ENCODE results near the gene C2orf92. TPM values are rescaled to one million over a fixed set of nuclear protein-coding genes. Genes with fewer than 3 reads are reported as not detected.
A peak's percentile ranks its signal among the peaks of the same experiment; 100 is the strongest.
"Not testable (repeated sequence)": the region's sequence is repeated elsewhere in the genome, so short reads cannot be mapped to it uniquely, and the experiment has no call there.

The C2orf92 gene
- total RNA-seq, 2 experiments from 2014 or later: 4.0 to 5.5 TPM

DNA sequence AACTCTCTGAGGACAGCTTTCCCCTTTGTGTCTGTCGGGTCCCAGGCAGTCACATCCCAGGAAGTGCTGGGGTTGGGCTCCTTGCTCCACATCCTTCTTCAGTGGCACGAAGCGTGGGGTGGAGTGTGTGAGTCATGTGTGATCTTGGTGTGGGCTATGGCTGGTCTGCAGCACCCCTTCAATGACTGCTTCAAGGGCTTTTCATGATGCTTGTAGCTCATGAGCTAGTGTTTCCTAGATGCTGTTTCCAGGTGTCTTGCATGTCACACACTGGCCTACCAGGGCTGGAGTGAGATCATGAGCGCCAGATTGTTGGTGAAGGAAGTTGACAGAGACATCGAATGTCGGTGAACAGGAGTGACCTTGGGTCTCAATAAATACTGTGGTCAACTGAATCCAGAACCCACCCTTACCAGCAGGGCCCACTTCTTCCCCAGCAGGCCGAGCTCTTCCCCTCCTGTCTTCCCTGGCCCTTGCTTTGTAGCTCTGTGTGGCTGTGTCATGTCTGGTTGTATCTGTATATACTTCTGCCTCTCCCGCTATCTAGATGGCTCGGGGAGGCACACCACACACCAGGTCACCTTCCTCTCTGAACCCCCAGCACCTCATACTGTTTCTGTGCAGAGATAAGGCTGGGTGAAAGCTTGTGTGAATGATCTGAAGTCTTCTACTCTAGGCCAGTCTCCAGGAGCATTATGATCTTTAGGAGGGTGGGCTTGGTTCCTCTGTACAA is 3.8 kb downstream of the C2orf92 start:
- H3K9me3 Mint-ChIP-seq (ENCODE audit: insufficient read depth): no peaks in the 10 kb centered on the region
- peaks cover 28% of the 10 kb centered on the region for H3K4me1 Mint-ChIP-seq (ENCODE audit: low read depth)
- ATAC-seq: peak; percentile 51
- POLR2A ChIA-PET: interaction anchor here (0.6 to 1.7 kb wide), 5 partner anchors 9 to 28 kb away, joined by 3 to 17 read pairs (median 5); partner anchors contain the start of genes ACTR1B and COX5B
- H3K27me3 Mint-ChIP-seq (ENCODE audit: low read depth): peaks cover under 1% of the 10 kb centered on the region
- DNase-seq: peak; percentile 37
- CTCF ChIA-PET: interaction anchor here (1.2 to 2.0 kb wide), 8 partner anchors 9 to 67 kb away, joined by 4 to 17 read pairs (median 4); partner anchors contain the start of genes ACTR1B and ZAP70
- no peaks in the 10 kb centered on the region for H3K36me3 Mint-ChIP-seq (ENCODE audit: low read depth)
- peak overlapping the region; percentile 27 for H3K27ac Mint-ChIP-seq
- H3K4me3 Mint-ChIP-seq: no peak overlapping the region

GRCh38 chr2:97673915-97674283 is 4.4 kb downstream of the C2orf92 start:
- ATAC-seq (peak; percentile 13), DNase-seq (no peak)
- H3K27ac Mint-ChIP-seq: peak overlapping the region; percentile 27
- H3K4me1 Mint-ChIP-seq (ENCODE audit: low read depth): peaks cover 29% of the 10 kb centered on the region
- ChIA-PET CTCF (interaction anchor here (1.4 to 2.0 kb wide), 4 partner anchors 23 to 40 kb away, joined by 4 to 17 read pairs (median 8); partner anchors contain the start of gene ZAP70), POLR2A (interaction anchor here (0.6 to 1.7 kb wide), 4 partner anchors 9 to 28 kb away, joined by 3 to 17 read pairs (median 6); partner anchors contain the start of genes ACTR1B and COX5B)
- peaks cover 2% of the 10 kb centered on the region for H3K27me3 Mint-ChIP-seq (ENCODE audit: low read depth)
- H3K36me3 Mint-ChIP-seq (ENCODE audit: low read depth): no peaks in the 10 kb centered on the region
- no peaks in the 10 kb centered on the region for H3K9me3 Mint-ChIP-seq (ENCODE audit: insufficient read depth)
- H3K4me3 Mint-ChIP-seq: no peak overlapping the region

DNA sequence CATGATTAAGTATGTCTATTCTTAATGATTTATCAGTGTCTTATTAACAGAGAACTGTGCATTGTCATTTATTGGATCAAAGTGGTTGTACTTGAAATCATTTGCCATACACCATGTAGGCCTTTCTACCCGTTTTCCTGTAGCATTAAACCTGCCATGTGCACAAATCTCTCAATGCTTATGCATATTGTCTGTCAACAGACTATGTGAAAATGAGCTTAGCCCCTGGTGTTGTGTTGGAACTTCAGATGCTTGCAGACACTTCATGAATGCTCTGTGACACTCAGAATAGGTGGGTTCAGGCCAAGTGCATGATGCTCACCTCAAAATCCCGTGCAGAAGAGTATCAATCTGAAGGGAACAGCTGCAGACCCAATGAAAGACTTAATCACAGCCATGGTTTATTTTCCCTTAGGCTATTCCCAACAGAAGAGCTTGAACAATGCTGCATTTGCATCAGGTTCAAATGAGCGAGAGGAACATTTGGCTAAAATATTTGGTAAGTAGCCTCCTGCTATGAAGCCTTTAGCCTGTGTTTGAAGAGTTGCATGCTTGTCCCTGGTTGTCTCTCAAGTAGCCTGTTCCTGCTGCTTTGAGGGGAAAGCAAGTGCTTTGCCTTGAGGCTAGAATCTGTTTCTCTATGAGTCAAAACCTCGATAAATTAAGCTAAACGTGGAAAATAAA is 6.1 kb downstream of the C2orf92 start:
- Mint-ChIP-seq H3K9me3 (ENCODE audit: insufficient read depth) (no peaks in the 10 kb centered on the region), H3K36me3 (ENCODE audit: low read depth) (no peaks in the 10 kb centered on the region), H3K4me1 (ENCODE audit: low read depth) (peaks cover 29% of the 10 kb centered on the region), H3K4me3 (no peak overlapping the region), H3K27ac (no peak overlapping the region), H3K27me3 (ENCODE audit: low read depth) (peaks cover 2% of the 10 kb centered on the region)
- DNase-seq (no peak), ATAC-seq (no peak)
- CTCF ChIA-PET: interaction anchor here (0.9 to 3.6 kb wide), 6 partner anchors 9 to 24 kb away, joined by 3 to 27 read pairs (median 8); partner anchors contain the start of gene ACTR1B
- POLR2A ChIA-PET: interaction anchor here (1.2 to 3.4 kb wide), 3 partner anchors 11 to 29 kb away, joined by 3 to 18 read pairs (median 4); partner anchors contain the start of genes ACTR1B and COX5B

DNA sequence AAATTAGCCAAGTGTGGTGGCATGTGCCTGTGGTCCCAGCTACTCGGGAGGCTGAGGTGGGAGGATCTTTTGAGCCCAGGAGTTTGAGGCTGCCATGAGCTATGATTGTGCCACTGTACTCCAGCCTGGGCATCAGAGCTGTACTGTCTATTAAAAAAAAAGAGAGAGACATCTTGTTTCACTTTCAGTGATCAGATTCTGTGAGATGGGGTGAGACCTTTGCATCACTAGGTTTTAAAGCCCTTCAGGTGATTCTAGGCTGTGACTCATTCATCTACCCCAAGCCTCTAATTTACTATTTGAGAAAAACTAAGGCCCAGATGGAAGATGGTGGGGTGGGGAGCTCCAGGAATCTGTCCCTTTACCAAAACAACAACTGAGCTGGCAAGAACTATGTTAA is 7.1 kb downstream of the C2orf92 start:
- peak; percentile 63 for ATAC-seq
- peaks cover 4% of the 10 kb centered on the region for H3K27me3 Mint-ChIP-seq (ENCODE audit: low read depth)
- H3K9me3 Mint-ChIP-seq (ENCODE audit: insufficient read depth): no peaks in the 10 kb centered on the region
- no peak overlapping the region for H3K4me3 Mint-ChIP-seq
- H3K27ac Mint-ChIP-seq: no peak overlapping the region
- CTCF ChIA-PET: interaction anchor here (0.7 to 3.6 kb wide), 7 partner anchors 8 to 130 kb away, joined by 3 to 27 read pairs (median 6); partner anchors contain the start of gene ACTR1B
- peaks cover 29% of the 10 kb centered on the region for H3K4me1 Mint-ChIP-seq (ENCODE audit: low read depth)
- H3K36me3 Mint-ChIP-seq (ENCODE audit: low read depth): no peaks in the 10 kb centered on the region
- no peak for DNase-seq
- POLR2A ChIA-PET: interaction anchor here (1.5 to 3.4 kb wide), 3 partner anchors 11 to 30 kb away, joined by 3 to 18 read pairs (median 6); partner anchors contain the start of genes ACTR1B and COX5B

DNA sequence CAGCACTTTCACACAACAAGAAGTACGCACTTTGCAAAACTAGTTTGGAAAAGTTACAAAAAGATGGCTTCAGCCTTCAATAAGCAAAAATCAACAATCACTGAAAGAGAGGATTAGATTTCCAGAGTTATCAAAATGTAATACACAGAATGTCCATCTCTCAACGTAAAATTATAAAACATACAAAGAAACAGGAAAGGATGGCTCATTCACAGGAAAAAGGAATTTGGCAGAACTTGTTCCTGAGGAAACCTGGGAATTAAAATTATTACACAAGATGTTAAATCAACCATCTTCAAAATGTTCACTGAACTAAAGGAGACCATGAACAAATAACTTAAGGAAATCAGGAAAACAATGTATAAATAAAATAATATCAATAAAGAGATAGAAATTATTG is 8.0 kb downstream of the C2orf92 start:
- ATAC-seq (no peak), DNase-seq (no peak)
- POLR2A ChIA-PET: interaction anchor here (1.5 to 3.4 kb wide), 3 partner anchors 10 to 31 kb away, joined by 3 to 18 read pairs (median 6); partner anchors contain the start of genes ACTR1B and COX5B
- CTCF ChIA-PET: interaction anchor here (2.0 to 3.6 kb wide), 3 partner anchors 10 to 22 kb away, joined by 6 to 27 read pairs (median 13); partner anchors contain the start of gene ACTR1B
- Mint-ChIP-seq H3K27me3 (ENCODE audit: low read depth) (peaks cover 4% of the 10 kb centered on the region), H3K9me3 (ENCODE audit: insufficient read depth) (no peaks in the 10 kb centered on the region), H3K27ac (no peak overlapping the region), H3K4me3 (no peak overlapping the region), H3K4me1 (ENCODE audit: low read depth) (peaks cover 29% of the 10 kb centered on the region), H3K36me3 (ENCODE audit: low read depth) (no peaks in the 10 kb centered on the region)

- Mint-ChIP-seq H3K4me3 (no peak overlapping the region), H3K27ac (no peak overlapping the region), H3K36me3 (ENCODE audit: low read depth) (no peaks in the 10 kb centered on the region), H3K9me3 (ENCODE audit: insufficient read depth) (no peaks in the 10 kb centered on the region), H3K4me1 (ENCODE audit: low read depth) (peaks cover 24% of the 10 kb centered on the region), H3K27me3 (ENCODE audit: low read depth) (peaks cover 4% of the 10 kb centered on the region)
- DNase-seq: no peak
- no peak for ATAC-seq
- POLR2A ChIA-PET: no interaction called here
- CTCF ChIA-PET: interaction anchor here (1.3 to 3.6 kb wide), 2 partner anchors 13 to 21 kb away, joined by 8 to 27 read pairs; partner anchors contain the start of gene ACTR1B
These were observed 8.8 kb downstream of the C2orf92 start for GRCh38 chr2:97678298-97678697.

- H3K4me1 Mint-ChIP-seq (ENCODE audit: low read depth): peaks cover 18% of the 10 kb centered on the region
- not testable (repeated sequence) for H3K27ac Mint-ChIP-seq; H3K36me3 Mint-ChIP-seq (ENCODE audit: low read depth); H3K27me3 Mint-ChIP-seq (ENCODE audit: low read depth); H3K9me3 Mint-ChIP-seq (ENCODE audit: insufficient read depth); H3K4me3 Mint-ChIP-seq
- ChIA-PET POLR2A (interaction anchor here (0.6 to 1.8 kb wide), 3 partner anchors 10 to 41 kb away, joined by 3 to 6 read pairs (median 6); partner anchors contain the start of gene COX5B), CTCF (interaction anchor here (1.0 to 3.0 kb wide), 8 partner anchors 10 to 96 kb away, joined by 4 to 21 read pairs (median 6); partner anchors contain the start of gene ACTR1B)
- DNase-seq (peak; percentile 65), ATAC-seq (peak; percentile 63)
These were observed 17.7 kb downstream of the C2orf92 start for GRCh38 chr2:97687235-97687634.

- Mint-ChIP-seq H3K36me3 (ENCODE audit: low read depth) (no peaks in the 10 kb centered on the region), H3K4me1 (ENCODE audit: low read depth) (peaks cover 18% of the 10 kb centered on the region), H3K4me3 (no peak overlapping the region), H3K27me3 (ENCODE audit: low read depth) (no peaks in the 10 kb centered on the region), H3K9me3 (ENCODE audit: insufficient read depth) (no peaks in the 10 kb centered on the region), H3K27ac (no peak overlapping the region)
- no peak for DNase-seq
- ATAC-seq: peak; percentile 53
- ChIA-PET CTCF (interaction anchor here (0.9 to 3.0 kb wide), 8 partner anchors 9 to 97 kb away, joined by 3 to 21 read pairs (median 6); partner anchors contain the start of gene ACTR1B), POLR2A (interaction anchor here (0.6 to 1.8 kb wide), 3 partner anchors 11 to 97 kb away, joined by 3 to 6 read pairs (median 4); partner anchors contain the start of gene COX5B)
These were observed 18.7 kb downstream of the C2orf92 start for GRCh38 chr2:97688062-97688827.

DNA sequence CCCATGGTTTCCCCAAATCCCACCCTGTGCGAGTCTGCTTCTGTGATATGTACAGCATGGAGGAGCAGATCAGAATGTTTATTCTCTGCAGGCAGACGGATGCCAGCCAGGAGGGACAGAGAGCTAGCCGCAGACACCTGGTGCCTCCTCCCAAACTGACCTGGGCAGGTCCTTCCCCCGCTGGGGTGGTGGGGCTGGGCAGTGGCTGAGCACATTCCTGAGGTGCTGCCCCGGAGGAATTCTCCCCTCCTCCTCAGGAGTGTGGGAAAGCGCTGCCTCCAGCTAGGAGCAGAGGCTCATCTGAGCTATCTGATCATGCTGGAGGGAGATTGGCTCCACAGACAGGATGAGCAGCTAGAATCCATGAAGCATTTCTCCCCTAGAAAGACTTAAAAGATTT is 21.7 kb downstream of the C2orf92 start:
- peaks cover 16% of the 10 kb centered on the region for H3K4me1 Mint-ChIP-seq (ENCODE audit: low read depth)
- no peak for DNase-seq
- H3K9me3 Mint-ChIP-seq (ENCODE audit: insufficient read depth): no peaks in the 10 kb centered on the region
- CTCF ChIA-PET: interaction anchor here (1.0 to 1.6 kb wide), 3 partner anchors 9 to 100 kb away, joined by 4 to 8 read pairs (median 6); partner anchors contain the start of gene ACTR1B
- no peaks in the 10 kb centered on the region for H3K27me3 Mint-ChIP-seq (ENCODE audit: low read depth)
- POLR2A ChIA-PET: interaction anchor here (1.5 kb wide), 1 partner anchor 27 kb away, joined by 4 read pairs; no protein-coding TSS in a partner anchor
- no peak overlapping the region for H3K4me3 Mint-ChIP-seq
- no peaks in the 10 kb centered on the region for H3K36me3 Mint-ChIP-seq (ENCODE audit: low read depth)
- ATAC-seq: no peak
- H3K27ac Mint-ChIP-seq: no peak overlapping the region

DNA sequence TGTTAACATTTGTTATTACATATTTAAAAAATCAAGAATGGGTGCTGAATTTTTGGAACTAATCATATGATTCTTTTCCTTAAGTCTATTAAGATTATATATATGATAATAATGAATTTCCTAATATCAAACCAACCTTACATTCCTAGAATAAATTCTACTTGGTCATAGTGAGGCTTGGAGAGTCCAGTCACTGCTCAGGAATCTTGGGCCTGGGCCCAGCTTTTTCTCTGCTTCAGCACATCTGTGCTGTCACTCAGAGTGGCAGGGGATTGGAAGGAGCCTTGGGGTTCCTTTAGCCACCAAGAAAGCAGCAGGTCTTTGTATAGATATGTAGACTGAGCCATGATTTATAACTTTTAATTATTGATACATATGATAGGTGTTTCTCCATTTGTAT is 24.0 kb downstream of the C2orf92 start:
- ATAC-seq (no peak), DNase-seq (no peak)
- Mint-ChIP-seq H3K36me3 (ENCODE audit: low read depth) (no peaks in the 10 kb centered on the region), H3K4me1 (ENCODE audit: low read depth) (peaks cover 12% of the 10 kb centered on the region), H3K27ac (no peak overlapping the region), H3K27me3 (ENCODE audit: low read depth) (no peaks in the 10 kb centered on the region), H3K4me3 (no peak overlapping the region), H3K9me3 (ENCODE audit: insufficient read depth) (no peaks in the 10 kb centered on the region)
- ChIA-PET POLR2A (no interaction called here), CTCF (no interaction called here)
